H1 (cell line): Measurements from ENCODE around the gene ATP5ME. TPM values are rescaled to one million over a fixed set of nuclear protein-coding genes. Genes with fewer than 3 reads are reported as not detected.
A peak's percentile ranks its signal among the peaks of the same experiment; 100 is the strongest.

Experiments used
- CTCF ChIA-PET: fragments of 300-600 bp; sonication (Branson Sonifier 250); formaldehyde crosslinking; loops from one replicate; lab custom pipeline; 2021; ENCODE audit not compliant: partially characterized antibody; lab: Charles Lee
- POLR2A ChIA-PET: fragments of 300-600 bp; sonication (Branson Sonifier 250); formaldehyde crosslinking; loops from one replicate; lab custom pipeline; 2021; ENCODE audit warnings: inconsistent platforms; ENCODE audit not compliant: partially characterized antibody; lab: Charles Lee
- DNase-seq, 2 experiments: peaks; one replicate each; pipeline versions ENCODE4 v3.0.0 to v3.0.0-alpha.2; 2010 to 2022; ENCODE audit warnings: low spot score in 2 of 2, low read depth in 1 of 2, mixed read lengths in 1 of 2
- FAIRE-seq: peaks from 2 replicates; lab custom pipeline; 2011; peaks lifted over from hg19 to GRCh38; lab: Jason Lieb, UNC
- H2AFZ ChIP-seq: 2 replicates; pipeline ENCODE4 v1.8.1; 2012; ENCODE audit warnings: low read length, inconsistent platforms
- H2AK5ac ChIP-seq: 2 replicates; pipeline ENCODE4 v1.6.1; 2013; ENCODE audit warnings: low read depth, low read length
- H2BK120ac ChIP-seq: replicated peaks from 2 replicates; pipeline ENCODE3; 2013; ENCODE audit warnings: low read depth, low read length, inconsistent platforms
- H2BK12ac ChIP-seq: 2 replicates; pipeline ENCODE4 v1.6.1; 2013; ENCODE audit warnings: low read depth, low read length
- H2BK15ac ChIP-seq: 2 replicates; pipeline ENCODE4 v1.6.1; 2013; ENCODE audit warnings: low read length
- H2BK20ac ChIP-seq: 2 replicates; pipeline ENCODE4 v1.6.1; 2013; ENCODE audit warnings: low read length
- H2BK5ac ChIP-seq: 2 replicates; pipeline ENCODE4 v1.6.1; 2013; ENCODE audit warnings: low read depth, low read length
- H3K14ac ChIP-seq: 2 replicates; pipeline ENCODE4 v1.6.1; 2013; ENCODE audit warnings: inconsistent platforms; ENCODE audit not compliant: insufficient read length
- H3K18ac ChIP-seq: 2 replicates; pipeline ENCODE4 v1.6.1; 2013; ENCODE audit warnings: low read length; ENCODE audit errors: extremely low read depth
- H3K23ac ChIP-seq: 2 replicates; pipeline ENCODE4 v1.6.1; 2013; ENCODE audit warnings: inconsistent platforms; ENCODE audit not compliant: insufficient read length
- H3K23me2 ChIP-seq: 2 replicates; pipeline ENCODE4 v1.6.1; 2013; ENCODE audit warnings: low read depth, low read length
- H3K27ac ChIP-seq: 2 replicates; pipeline ENCODE4 v1.6.1; 2011; ENCODE audit warnings: low read depth, low read length, inconsistent platforms
- H3K27me3 ChIP-seq, 4 experiments: replicated peaks in 1 of 4; 1 replicate in 1 of 4; 2 replicates in 3 of 4; pipeline versions ENCODE4 v1.6.1 to v1.8.1; 2011 to 2013; ENCODE audit warnings: low read length in 3 of 4, mild to moderate bottlenecking in 3 of 4, inconsistent platforms in 2 of 4, mixed read lengths in 2 of 4, moderate library complexity in 1 of 4; ENCODE audit not compliant: control insufficient read depth in 3 of 4, insufficient read depth in 3 of 4; ENCODE audit errors: extremely low read depth in 1 of 4
- H3K36me3 ChIP-seq, 4 experiments: 2 replicates each; pipeline versions ENCODE4 v1.6.1 to v1.8.1; 2011 to 2013; ENCODE audit warnings: mild to moderate bottlenecking in 4 of 4, low read length in 3 of 4, moderate library complexity in 2 of 4, control low read depth in 1 of 4, inconsistent platforms in 1 of 4; ENCODE audit not compliant: insufficient read depth in 4 of 4, control insufficient read depth in 2 of 4
- H3K4ac ChIP-seq: replicated peaks from 2 replicates; pipeline ENCODE3; 2013; ENCODE audit warnings: low read length, low read depth, mixed read lengths, inconsistent platforms; ENCODE audit not compliant: insufficient read length
- H3K4me1 ChIP-seq, 4 experiments: replicated peaks in 1 of 4; 1 replicate in 1 of 4; 2 replicates in 3 of 4; pipeline versions ENCODE4 v1.6.1 to v1.8.1; 2011 to 2013; ENCODE audit warnings: low read length in 3 of 4, inconsistent platforms in 2 of 4, mixed read lengths in 1 of 4; ENCODE audit not compliant: insufficient read depth in 4 of 4, control insufficient read depth in 3 of 4
- H3K4me2 ChIP-seq, 2 experiments: 2 replicates each; pipeline versions ENCODE4 v1.6.1 to v1.8.1; 2011 to 2013; ENCODE audit warnings: low read depth in 2 of 2, low read length in 2 of 2, control low read depth in 1 of 2, inconsistent platforms in 1 of 2, mild to moderate bottlenecking in 1 of 2; ENCODE audit not compliant: insufficient read depth in 1 of 2
- H3K4me3 ChIP-seq, 4 experiments: fragments of 200-600, 300-600 bp in 1 of 4; sonication (generic), shearing (Covaris generic), sonication (Bioruptor Twin) in 1 of 4; 2 replicates each; pipeline versions ENCODE4 v1.5.1 to v1.8.1; 2011 to 2016; ENCODE audit warnings: low read length in 4 of 4, low read depth in 3 of 4, control low read depth in 2 of 4, inconsistent platforms in 2 of 4, mild to moderate bottlenecking in 2 of 4, mixed read lengths in 1 of 4, moderate library complexity in 1 of 4; ENCODE audit not compliant: insufficient read depth in 2 of 4; ENCODE audit errors: extremely low read depth in 1 of 4
- H3K56ac ChIP-seq: replicated peaks from 2 replicates; pipeline ENCODE3; 2013; ENCODE audit warnings: low read depth, mild to moderate bottlenecking, mixed read lengths, low read length, inconsistent platforms; ENCODE audit not compliant: insufficient read length
- H3K79me1 ChIP-seq: 2 replicates; pipeline ENCODE4 v1.6.1; 2013; ENCODE audit warnings: low read depth, low read length, control low read depth
- H3K79me2 ChIP-seq, 2 experiments: 2 replicates each; pipeline versions ENCODE4 v1.6.1 to v1.8.1; 2012 to 2013; ENCODE audit warnings: low read length in 2 of 2, mild to moderate bottlenecking in 2 of 2, inconsistent platforms in 1 of 2; ENCODE audit not compliant: insufficient read depth in 2 of 2, control insufficient read depth in 1 of 2
- H3K9ac ChIP-seq, 4 experiments: replicated peaks in 1 of 4; 1 replicate in 1 of 4; 2 replicates in 3 of 4; pipeline versions ENCODE4 v1.6.1 to v1.8.1; 2011 to 2013; ENCODE audit warnings: low read depth in 3 of 4, low read length in 3 of 4, control low read depth in 2 of 4, mild to moderate bottlenecking in 2 of 4, moderate library complexity in 2 of 4, inconsistent platforms in 1 of 4; ENCODE audit errors: extremely low read depth in 1 of 4
- H3K9me3 ChIP-seq, 2 experiments: 2 replicates each; pipeline versions ENCODE4 v1.6.1 to v1.8.1; 2012 to 2013; ENCODE audit warnings: mild to moderate bottlenecking in 2 of 2, moderate library complexity in 2 of 2, control low read depth in 1 of 2, inconsistent platforms in 1 of 2, low read depth in 1 of 2, low read length in 1 of 2, mixed read lengths in 1 of 2; ENCODE audit not compliant: insufficient read depth in 2 of 2
- H4K20me1 ChIP-seq, 2 experiments: replicated peaks in 1 of 2; 2 replicates each; pipeline versions ENCODE3 to v1.8.1; 2011 to 2013; ENCODE audit warnings: inconsistent platforms in 2 of 2, low read length in 2 of 2, mild to moderate bottlenecking in 1 of 2; ENCODE audit not compliant: insufficient read depth in 2 of 2, control insufficient read depth in 1 of 2
- H4K5ac ChIP-seq: 2 replicates; pipeline ENCODE4 v1.6.1; 2013; ENCODE audit warnings: low read length, low read depth, mixed read lengths, inconsistent platforms; ENCODE audit not compliant: insufficient read length
- H4K8ac ChIP-seq: 2 replicates; pipeline ENCODE4 v1.8.0; 2013; ENCODE audit warnings: mild to moderate bottlenecking, moderate library complexity, low read length, inconsistent platforms; ENCODE audit not compliant: insufficient read depth; ENCODE audit errors: extremely low read depth
- H4K91ac ChIP-seq: replicated peaks from 2 replicates; pipeline ENCODE3; 2013; ENCODE audit warnings: low read length, mixed read lengths, inconsistent platforms; ENCODE audit not compliant: insufficient read length
- CBX5 ChIP-seq: fragments of 300-800, 300-1000 bp; sonication (generic); IDR thresholded peaks from 2 replicates; pipeline ENCODE4 v1.7.1; 2016; ENCODE audit warnings: antibody characterized with exemption, low read length, low read depth
- JUND ChIP-seq: IDR thresholded peaks from 2 replicates; pipeline ENCODE4 v1.6.1; 2011; ENCODE audit warnings: mild to moderate bottlenecking, improper control_type of control experiment, low read length
- KDM4A ChIP-seq: IDR thresholded peaks from one replicate; pipeline ENCODE4 v1.7.1; 2012; ENCODE audit warnings: low read depth, mild to moderate bottlenecking, moderate library complexity, low read length, inconsistent platforms; ENCODE audit not compliant: severe bottlenecking
- POU5F1 ChIP-seq: IDR thresholded peaks from 2 replicates; pipeline ENCODE4 v1.6.1; 2011; ENCODE audit warnings: low read depth, mild to moderate bottlenecking, low read length, moderate library complexity
- RAD21 ChIP-seq, 2 experiments: IDR thresholded peaks in 1 of 2; conservative IDR thresholded peaks in 1 of 2; 2 replicates each; pipeline ENCODE4 v1.6.1; 2011; ENCODE audit warnings: low read depth in 2 of 2, low read length in 2 of 2, improper control_type of control experiment in 1 of 2, inconsistent platforms in 1 of 2, mild to moderate bottlenecking in 1 of 2, moderate library complexity in 1 of 2
- TBP ChIP-seq: IDR thresholded peaks from 2 replicates; pipeline ENCODE4 v1.6.1; 2011; ENCODE audit warnings: low read depth, low read length, improper control_type of control experiment
- ZNF274 ChIP-seq: IDR thresholded peaks from 2 replicates; pipeline ENCODE4 v1.7.0; 2012; ENCODE audit warnings: low read length, borderline replicate concordance; ENCODE audit errors: extremely low read depth
- WGBS, 2 experiments: shearing (Covaris generic) in 1 of 2; methylation state at CpG; one replicate each; pipeline versions ENCODE4 v1.1.6 to v1.1.7; 2013 to 2015; ENCODE audit warnings: low lambda C conversion rate in 2 of 2, mixed read lengths in 2 of 2, inconsistent platforms in 1 of 2, low coverage in 1 of 2, missing lambda C conversion rate in 1 of 2; ENCODE audit not compliant: insufficient replicate concordance in 2 of 2, insufficient coverage in 1 of 2, insufficient read length in 1 of 2; ENCODE audit errors: extremely low coverage in 1 of 2, missing lambda C conversion rate in 1 of 2; 5-methylcytosine and 5-hydroxymethylcytosine counted together
- polyA plus RNA-seq, 7 experiments: library from polyadenylated mRNA; depleted of rRNA in 3 of 7; stranded (reverse) in 5 of 7; unstranded in 2 of 7; fragments of >200 nt in 5 of 7; fragments of 200-250 nt in 2 of 7; gene quantifications; 1 replicate in 5 of 7; 2 replicates in 1 of 7; 4 replicates in 1 of 7; pipeline versions ENCODE4 v1.2.1 to v1.2.3, GENCODE V29; 2011 to 2013; ENCODE audit warnings: missing spikeins in 2 of 7, mixed read lengths in 2 of 7
- total RNA-seq: library from RNA; stranded (reverse); fragmentation: NEBNext Ultra II Directional; extraction: Animal tissue kit (Norgen Biotek cat#: 25700); gene quantifications from 2 replicates; pipeline ENCODE4 v1.2.1, GENCODE V29; 2021
- TF ChIP-seq, protein P1 (sequence below): IDR thresholded peaks from 2 replicates; pipeline ENCODE4 v1.6.1; 2012; ENCODE audit warnings: inconsistent platforms
- TF ChIP-seq, protein P2 (sequence below): IDR thresholded peaks from 2 replicates; pipeline ENCODE4 v1.6.1; 2012; ENCODE audit warnings: low read length, inconsistent platforms

The ATP5ME gene
- total and polyA plus RNA-seq, 2 of the 8 experiments (the other 6 are each of a cell fraction or from before 2014, with no cell fraction given): 375 to 450 TPM

GRCh38 chr4:721261-722168 is 47.4 kb upstream of the ATP5ME start:
- no peak overlapping the region for H3K9ac ChIP-seq
- TF ChIP-seq ZNF274: no peak
- no peak for TF ChIP-seq POU5F1
- no peak for TF ChIP-seq JUND
- TF ChIP-seq, protein P1, sequence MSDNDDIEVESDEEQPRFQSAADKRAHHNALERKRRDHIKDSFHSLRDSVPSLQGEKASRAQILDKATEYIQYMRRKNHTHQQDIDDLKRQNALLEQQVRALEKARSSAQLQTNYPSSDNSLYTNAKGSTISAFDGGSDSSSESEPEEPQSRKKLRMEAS: no peak
- no peak for TF ChIP-seq KDM4A
- TF ChIP-seq, protein P2, sequence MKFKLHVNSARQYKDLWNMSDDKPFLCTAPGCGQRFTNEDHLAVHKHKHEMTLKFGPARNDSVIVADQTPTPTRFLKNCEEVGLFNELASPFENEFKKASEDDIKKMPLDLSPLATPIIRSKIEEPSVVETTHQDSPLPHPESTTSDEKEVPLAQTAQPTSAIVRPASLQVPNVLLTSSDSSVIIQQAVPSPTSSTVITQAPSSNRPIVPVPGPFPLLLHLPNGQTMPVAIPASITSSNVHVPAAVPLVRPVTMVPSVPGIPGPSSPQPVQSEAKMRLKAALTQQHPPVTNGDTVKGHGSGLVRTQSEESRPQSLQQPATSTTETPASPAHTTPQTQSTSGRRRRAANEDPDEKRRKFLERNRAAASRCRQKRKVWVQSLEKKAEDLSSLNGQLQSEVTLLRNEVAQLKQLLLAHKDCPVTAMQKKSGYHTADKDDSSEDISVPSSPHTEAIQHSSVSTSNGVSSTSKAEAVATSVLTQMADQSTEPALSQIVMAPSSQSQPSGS: no peak
- TF ChIP-seq CBX5: no peak
- TF ChIP-seq RAD21 (IDR thresholded peaks at IDR 0.05 in 1 of 2, conservative IDR thresholded peaks at IDR 0.05 in 1 of 2; ENCODE audit: low read depth in 2 of 2, low read length in 2 of 2): no peak
- no peak for TF ChIP-seq TBP

More at GRCh38 chr4:721261-722168, 47.4 kb upstream of the ATP5ME start:
- Histone ChIP-seq H4K20me1 (peaks cover 30 to 52% of the 10 kb centered on the region in 2 experiments), H3K23ac (no peak overlapping the region), H2AK5ac (no peak overlapping the region), H3K27me3 (no peaks in the 10 kb centered on the region), H2BK15ac (no peak overlapping the region), H3K79me2 (peaks cover 0 to 79% of the 10 kb centered on the region in 2 experiments; a peak in 3 of 4 replicates), H3K4ac (no peak overlapping the region), H3K36me3 (peaks cover 0 to 9% (median 0%) of the 10 kb centered on the region in 4 experiments; a peak in 2 of 8 replicates), H2BK120ac (no peak overlapping the region), H3K56ac (no peak overlapping the region), H3K4me1 (no peaks in the 10 kb centered on the region), H4K8ac (peak overlapping the region; percentile 12; the same call in 1 of the 2 replicates), H3K4me3 (no peak overlapping the region), H2BK5ac (no peak overlapping the region), H3K18ac (no peak overlapping the region), H3K79me1 (peaks cover 31% of the 10 kb centered on the region), H3K27ac (no peak overlapping the region), H2BK20ac (no peak overlapping the region), H3K14ac (no peak overlapping the region), H2AFZ (no peak overlapping the region), H2BK12ac (no peak overlapping the region), H4K91ac (no peak overlapping the region), H3K4me2 (no peak overlapping the region), H3K9me3 (no peaks in the 10 kb centered on the region), H4K5ac (no peak overlapping the region), H3K23me2 (no peaks in the 10 kb centered on the region)
- WGBS, 2 experiments: 95% methylated on average over 31 of the region's 31 CpGs; no CpG with 5 or more reads in 1 of the 2 experiments
- CTCF ChIA-PET: interaction anchor here (0.7 to 1.3 kb wide), 4 partner anchors 16 to 786 kb away, joined by 3 to 7 read pairs (median 4); no protein-coding TSS in a partner anchor
- POLR2A ChIA-PET: interaction anchor here (0.6 to 1.7 kb wide), 5 partner anchors 11 to 169 kb away, joined by 3 to 4 read pairs (median 3); no protein-coding TSS in a partner anchor
- FAIRE-seq (no peak), DNase-seq (no peak)
